ENCODE data around the gene GPC5.

GPC5 gene

DNA sequence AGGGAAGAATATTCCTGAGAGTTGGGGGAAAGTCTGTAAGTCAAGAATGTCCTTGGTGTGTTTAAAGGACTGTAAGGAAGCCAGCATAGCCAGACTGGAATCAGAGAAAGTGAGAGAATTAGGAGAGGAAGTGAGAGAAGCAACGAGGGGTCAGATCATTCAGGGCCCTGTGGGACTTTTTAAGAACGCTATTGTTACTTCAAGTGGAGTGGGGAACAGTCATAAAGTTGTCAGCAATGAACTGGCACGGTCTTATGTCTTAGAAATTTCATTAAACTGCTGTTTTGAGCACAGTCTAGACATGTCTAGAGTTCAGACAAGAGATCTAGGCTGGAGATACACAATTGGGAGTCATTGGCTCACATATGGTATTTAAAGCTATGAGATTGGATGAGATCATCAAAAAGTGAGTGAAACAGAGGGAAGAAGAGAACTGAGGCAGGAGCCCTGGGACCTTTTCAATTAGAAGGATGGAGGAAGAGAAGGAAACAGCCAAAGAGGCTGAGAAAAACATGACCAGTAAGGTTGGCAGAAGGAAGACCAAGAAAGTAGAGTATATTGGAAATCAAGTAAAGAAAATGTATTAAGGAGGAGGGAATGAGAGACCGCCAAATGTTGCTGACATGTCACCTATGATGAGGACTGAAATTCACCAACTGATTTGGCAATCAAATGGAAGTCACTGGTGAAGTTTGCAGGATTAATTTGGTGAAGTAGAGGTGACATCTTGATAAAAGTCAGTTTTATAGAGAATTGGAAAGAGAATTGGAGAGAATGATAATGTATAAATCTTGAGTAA is 263.5 kb downstream of the GPC5 start:
- Histone ChIP-seq H3K36me3 (ENCODE audit: control insufficient read depth in 2 of 2, insufficient read depth in 1 of 2, low read length in 2 of 2) (no peaks in the 10 kb centered on the region), H3K9me3 (ENCODE audit: control insufficient read depth, insufficient read depth, low read depth, low read length) (no peaks in the 10 kb centered on the region), H3K4me1 (ENCODE audit: control insufficient read depth, insufficient read depth, low read length) (no peaks in the 10 kb centered on the region), H3K27ac (ENCODE audit: extremely low read depth, low read depth, low read length) (no peak overlapping the region), H3K4me3 (ENCODE audit: low read depth, low read length) (no peak overlapping the region)
- ChIA-PET CTCF (interaction anchor here (0.6 kb wide), 1 partner anchor 62 kb away, joined by 3 read pairs; no protein-coding TSS in a partner anchor), POLR2A (no interaction called here)
- TF ChIP-seq ZXDB (tag by site-specific recombination; IDR thresholded peaks at IDR 0.05): no peak
- TF ChIP-seq ZNF404 (tag by site-specific recombination; IDR thresholded peaks at IDR 0.05): no peak
- no peak for TF ChIP-seq ZNF558 (tag by site-specific recombination; IDR thresholded peaks at IDR 0.05)
- no peak for TF ChIP-seq ZNF585B (tag by site-specific recombination; IDR thresholded peaks at IDR 0.05)
- no peak for TF ChIP-seq PRDM2 (tag by site-specific recombination; IDR thresholded peaks at IDR 0.05; ENCODE audit: borderline replicate concordance)
- no peak for TF ChIP-seq ZNF10 (tag by site-specific recombination; IDR thresholded peaks at IDR 0.05)
- TF ChIP-seq ZBTB20 (tag by site-specific recombination; IDR thresholded peaks at IDR 0.05): no peak
- TF ChIP-seq ZNF660 (tag by site-specific recombination; IDR thresholded peaks at IDR 0.05): no peak
- no peak for TF ChIP-seq EGR2 (tag by site-specific recombination; IDR thresholded peaks at IDR 0.05; ENCODE audit: low read depth)
- no peak for TF ChIP-seq TCF7L2 (IDR thresholded peaks at IDR 0.05; ENCODE audit: borderline replicate concordance, low read depth, low read length)
- TF ChIP-seq MEIS1 (CRISPR knock-in tag; IDR thresholded peaks at IDR 0.05; ENCODE audit: borderline replicate concordance): no peak
- TF ChIP-seq, protein P1, sequence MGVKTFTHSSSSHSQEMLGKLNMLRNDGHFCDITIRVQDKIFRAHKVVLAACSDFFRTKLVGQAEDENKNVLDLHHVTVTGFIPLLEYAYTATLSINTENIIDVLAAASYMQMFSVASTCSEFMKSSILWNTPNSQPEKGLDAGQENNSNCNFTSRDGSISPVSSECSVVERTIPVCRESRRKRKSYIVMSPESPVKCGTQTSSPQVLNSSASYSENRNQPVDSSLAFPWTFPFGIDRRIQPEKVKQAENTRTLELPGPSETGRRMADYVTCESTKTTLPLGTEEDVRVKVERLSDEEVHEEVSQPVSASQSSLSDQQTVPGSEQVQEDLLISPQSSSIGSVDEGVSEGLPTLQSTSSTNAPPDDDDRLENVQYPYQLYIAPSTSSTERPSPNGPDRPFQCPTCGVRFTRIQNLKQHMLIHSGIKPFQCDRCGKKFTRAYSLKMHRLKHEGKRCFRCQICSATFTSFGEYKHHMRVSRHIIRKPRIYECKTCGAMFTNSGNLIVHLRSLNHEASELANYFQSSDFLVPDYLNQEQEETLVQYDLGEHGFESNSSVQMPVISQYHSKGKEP (tag by site-specific recombination; IDR thresholded peaks at IDR 0.05): no peak
- TF ChIP-seq GLI4 (tag by site-specific recombination; IDR thresholded peaks at IDR 0.05): no peak
- TF ChIP-seq, protein P2, sequence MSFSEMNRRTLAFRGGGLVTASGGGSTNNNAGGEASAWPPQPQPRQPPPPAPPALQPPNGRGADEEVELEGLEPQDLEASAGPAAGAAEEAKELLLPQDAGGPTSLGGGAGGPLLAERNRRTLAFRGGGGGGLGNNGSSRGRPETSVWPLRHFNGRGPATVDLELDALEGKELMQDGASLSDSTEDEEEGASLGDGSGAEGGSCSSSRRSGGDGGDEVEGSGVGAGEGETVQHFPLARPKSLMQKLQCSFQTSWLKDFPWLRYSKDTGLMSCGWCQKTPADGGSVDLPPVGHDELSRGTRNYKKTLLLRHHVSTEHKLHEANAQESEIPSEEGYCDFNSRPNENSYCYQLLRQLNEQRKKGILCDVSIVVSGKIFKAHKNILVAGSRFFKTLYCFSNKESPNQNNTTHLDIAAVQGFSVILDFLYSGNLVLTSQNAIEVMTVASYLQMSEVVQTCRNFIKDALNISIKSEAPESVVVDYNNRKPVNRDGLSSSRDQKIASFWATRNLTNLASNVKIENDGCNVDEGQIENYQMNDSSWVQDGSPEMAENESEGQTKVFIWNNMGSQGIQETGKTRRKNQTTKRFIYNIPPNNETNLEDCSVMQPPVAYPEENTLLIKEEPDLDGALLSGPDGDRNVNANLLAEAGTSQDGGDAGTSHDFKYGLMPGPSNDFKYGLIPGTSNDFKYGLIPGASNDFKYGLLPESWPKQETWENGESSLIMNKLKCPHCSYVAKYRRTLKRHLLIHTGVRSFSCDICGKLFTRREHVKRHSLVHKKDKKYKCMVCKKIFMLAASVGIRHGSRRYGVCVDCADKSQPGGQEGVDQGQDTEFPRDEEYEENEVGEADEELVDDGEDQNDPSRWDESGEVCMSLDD (tag by site-specific recombination; IDR thresholded peaks at IDR 0.05): no peak
- no peak for TF ChIP-seq ZSCAN30 (tag by site-specific recombination; IDR thresholded peaks at IDR 0.05)

Measured in HEK293 (cell line).